Right lobe of liver (tissue), 4 donors: ENCODE measurements around the gene SH2D1B.

Experiments used
- POLR2A ChIP-seq: fragments of 450-650 bp; IDR thresholded peaks from one replicate; pipeline ENCODE4 v1.6.1; 2017; ENCODE audit warnings: antibody characterized with exemption, mild to moderate bottlenecking
- TF ChIP-seq, protein P1 (sequence below), 4 donors: fragments of 200-600 bp in 3 of 4; fragments of 450-650 bp in 1 of 4; IDR thresholded peaks; one replicate each; pipeline versions ENCODE4 v1.5.1 to v1.8.0; 2016 to 2022; ENCODE audit warnings: antibody characterized with exemption in 4 of 4, mild to moderate bottlenecking in 2 of 4
- donor health status: DM: no; HTN: no; CAD: no.
- donor health status: DM: no; HTN: no; CAD: no.
- donor health status: DM: no; HTN: yes; CAD: no.

DNA sequence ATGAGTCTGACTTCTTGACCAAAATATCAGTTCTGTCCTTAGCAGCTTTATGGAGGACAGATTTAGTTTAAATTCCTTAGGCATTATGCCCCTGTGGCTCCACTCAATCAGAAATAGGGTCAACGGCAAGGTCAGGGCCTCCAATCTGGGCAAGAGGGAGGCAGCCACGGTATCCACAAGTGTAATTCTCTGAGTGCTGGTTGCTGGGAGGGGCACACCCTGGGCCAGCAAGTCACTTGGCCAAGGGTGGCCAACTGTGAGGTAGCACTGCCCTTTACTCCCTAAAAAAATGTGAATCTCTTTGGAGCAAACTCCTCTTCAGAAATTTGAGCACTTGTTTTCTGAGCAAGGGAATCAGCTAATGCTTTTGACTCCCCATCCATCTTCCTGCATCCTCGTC lies 48.1 kb downstream of the SH2D1B start:
- TF ChIP-seq, protein P1, sequence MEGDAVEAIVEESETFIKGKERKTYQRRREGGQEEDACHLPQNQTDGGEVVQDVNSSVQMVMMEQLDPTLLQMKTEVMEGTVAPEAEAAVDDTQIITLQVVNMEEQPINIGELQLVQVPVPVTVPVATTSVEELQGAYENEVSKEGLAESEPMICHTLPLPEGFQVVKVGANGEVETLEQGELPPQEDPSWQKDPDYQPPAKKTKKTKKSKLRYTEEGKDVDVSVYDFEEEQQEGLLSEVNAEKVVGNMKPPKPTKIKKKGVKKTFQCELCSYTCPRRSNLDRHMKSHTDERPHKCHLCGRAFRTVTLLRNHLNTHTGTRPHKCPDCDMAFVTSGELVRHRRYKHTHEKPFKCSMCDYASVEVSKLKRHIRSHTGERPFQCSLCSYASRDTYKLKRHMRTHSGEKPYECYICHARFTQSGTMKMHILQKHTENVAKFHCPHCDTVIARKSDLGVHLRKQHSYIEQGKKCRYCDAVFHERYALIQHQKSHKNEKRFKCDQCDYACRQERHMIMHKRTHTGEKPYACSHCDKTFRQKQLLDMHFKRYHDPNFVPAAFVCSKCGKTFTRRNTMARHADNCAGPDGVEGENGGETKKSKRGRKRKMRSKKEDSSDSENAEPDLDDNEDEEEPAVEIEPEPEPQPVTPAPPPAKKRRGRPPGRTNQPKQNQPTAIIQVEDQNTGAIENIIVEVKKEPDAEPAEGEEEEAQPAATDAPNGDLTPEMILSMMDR (IDR thresholded peaks at IDR 0.05): no peak
- no peak for TF ChIP-seq POLR2A
